Hematopoietic multipotent progenitor cell (in vitro differentiated cells): ENCODE results near the gene CHRFAM7A. TPM values are rescaled to one million over a fixed set of nuclear protein-coding genes. Genes with fewer than 3 reads are reported as not detected.
"Not testable (repeated sequence)": the region's sequence is repeated elsewhere in the genome, so short reads cannot be mapped to it uniquely, and the experiment has no call there.

ENCODE experiments used
- DNase-seq, 3 donors: peaks; one replicate each; pipeline ENCODE4 v3.0.0-alpha.2; 2011 to 2015; ENCODE audit warnings: low read depth in 2 of 3, low spot score in 2 of 3
- total RNA-seq: library from RNA; depleted of rRNA; stranded (reverse); fragments of >200 nt; gene quantifications from one replicate; pipeline ENCODE4 v1.2.3, GENCODE V29; 2012

CHRFAM7A gene
- 10.2 TPM for total RNA-seq

- not testable (repeated sequence) for DNase-seq
Measured at GRCh38 chr15:30392766-30393663, at the start of gene CHRFAM7A. TSS of gene CHRFAM7A (minus strand) at chr15:30393540. CDS start at chr15:30383351, 10,189 bp downstream.

- DNase-seq, result not testable (repeated sequence)
Measured at GRCh38 chr15:30438348-30438747, 45.0 kb upstream of the CHRFAM7A start.

GRCh38 chr15:30435878-30436277 is 42.5 kb upstream of the CHRFAM7A start:
- not testable (repeated sequence) for DNase-seq

GRCh38 chr15:30420723-30421122 is 27.4 kb upstream of the CHRFAM7A start:
- peak in 1 of 3 donors; percentile 0 for DNase-seq

GRCh38 chr15:30414160-30414559 is 20.8 kb upstream of the CHRFAM7A start, which contains the start of gene GOLGA8R:
TSS of gene GOLGA8R (minus strand) at chr15:30414260. CDS start at chr15:30414162, 98 bp downstream.
- DNase-seq, result not testable (repeated sequence)

GRCh38 chr15:30407636-30408035 is 14.3 kb upstream of the CHRFAM7A start:
- not testable (repeated sequence) for DNase-seq

GRCh38 chr15:30398988-30399387 is 5.6 kb upstream of the CHRFAM7A start:
- DNase-seq, result not testable (repeated sequence)

- not testable (repeated sequence) for DNase-seq
Measured at GRCh38 chr15:30393664-30393991, 288 bp upstream of the CHRFAM7A start.

- not testable (repeated sequence) for DNase-seq
Measured at GRCh38 chr15:30386318-30386887, 6.9 kb downstream of the CHRFAM7A start.

- not testable (repeated sequence) for DNase-seq
Measured at GRCh38 chr15:30377082-30377413, 16.3 kb downstream of the CHRFAM7A start.

- not testable (repeated sequence) for DNase-seq
Measured at GRCh38 chr15:30376375-30377081, 16.8 kb downstream of the CHRFAM7A start.

- DNase-seq, result not testable (repeated sequence)
Measured at GRCh38 chr15:30375872-30376271, 17.5 kb downstream of the CHRFAM7A start.

- DNase-seq, result not testable (repeated sequence)
Measured at GRCh38 chr15:30374862-30375261, 18.5 kb downstream of the CHRFAM7A start.

- DNase-seq, result not testable (repeated sequence)
Measured at GRCh38 chr15:30368271-30368670, 25.1 kb downstream of the CHRFAM7A start.

- DNase-seq, result not testable (repeated sequence)
Measured at GRCh38 chr15:30367246-30367645, 26.1 kb downstream of the CHRFAM7A start.

- DNase-seq, result not testable (repeated sequence)
Measured at GRCh38 chr15:30361404-30361803, 31.9 kb downstream of the CHRFAM7A start.

GRCh38 chr15:30360990-30361389 is 32.4 kb downstream of the CHRFAM7A start:
- not testable (repeated sequence) for DNase-seq

GRCh38 chr15:30355043-30355442 is 38.3 kb downstream of the CHRFAM7A start:
- DNase-seq, result not testable (repeated sequence)

- DNase-seq, result not testable (repeated sequence)
Measured at GRCh38 chr15:30349803-30350202, 43.5 kb downstream of the CHRFAM7A start.

GRCh38 chr15:30336584-30336983 is 56.8 kb downstream of the CHRFAM7A start:
- not testable (repeated sequence) for DNase-seq

GRCh38 chr15:30334152-30334551 is 59.2 kb downstream of the CHRFAM7A start:
- DNase-seq, result not testable (repeated sequence)
